GF-D8 (cell line): ENCODE measurements around the gene PNMA1.
"Not testable (repeated sequence)": the region's sequence is repeated elsewhere in the genome, so short reads cannot be mapped to it uniquely, and the experiment has no call there.

Experiments
- DNase-seq: peaks from one replicate; lab custom pipeline; 2025; lab: John Stamatoyannopoulos, UW

Gene PNMA1

GRCh38 chr14:73715707-73716106 is 1.5 kb upstream of the PNMA1 start:
- DNase-seq: no peak

- DNase-seq: no peak
These were observed 485 bp upstream of the PNMA1 start for GRCh38 chr14:73714656-73715081.

GRCh38 chr14:73713206-73713802 is 880 bp downstream of the PNMA1 start:
- DNase-seq: no peak

- no peak for DNase-seq
These were observed 1.5 kb downstream of the PNMA1 start for GRCh38 chr14:73712540-73713180.

- DNase-seq: no peak
These were observed 2.1 kb downstream of the PNMA1 start for GRCh38 chr14:73712071-73712506.

GRCh38 chr14:73710737-73711136 is 3.4 kb downstream of the PNMA1 start:
- no peak for DNase-seq

GRCh38 chr14:73709904-73710469 is 4.2 kb downstream of the PNMA1 start:
- no peak for DNase-seq

GRCh38 chr14:73708076-73708475 is 6.1 kb downstream of the PNMA1 start:
- DNase-seq: not testable (repeated sequence)

GRCh38 chr14:73700325-73700724 is 13.9 kb downstream of the PNMA1 start:
- DNase-seq: no peak

GRCh38 chr14:73696466-73697400 is 17.5 kb downstream of the PNMA1 start:
- no peak for DNase-seq

GRCh38 chr14:73695997-73696396 is 18.2 kb downstream of the PNMA1 start:
- DNase-seq: no peak

- no peak for DNase-seq
These were observed 19.1 kb downstream of the PNMA1 start for GRCh38 chr14:73695082-73695481.

- DNase-seq: no peak
These were observed 20.1 kb downstream of the PNMA1 start for GRCh38 chr14:73694083-73694482.

- no peak for DNase-seq
These were observed 27.3 kb downstream of the PNMA1 start for GRCh38 chr14:73686901-73687300.

- no peak for DNase-seq
These were observed 28.9 kb downstream of the PNMA1 start for GRCh38 chr14:73685328-73685727.

- no peak for DNase-seq
These were observed 29.6 kb downstream of the PNMA1 start for GRCh38 chr14:73684627-73685026.

- no peak for DNase-seq
These were observed 33.4 kb downstream of the PNMA1 start for GRCh38 chr14:73680821-73681220.

GRCh38 chr14:73678698-73679097 is 35.5 kb downstream of the PNMA1 start:
- no peak for DNase-seq

GRCh38 chr14:73674986-73675385 is 39.2 kb downstream of the PNMA1 start:
- DNase-seq: no peak

- DNase-seq: no peak
These were observed 46.3 kb downstream of the PNMA1 start for GRCh38 chr14:73667854-73668253.

GRCh38 chr14:73666583-73666982 is 47.6 kb downstream of the PNMA1 start:
- DNase-seq: no peak

- DNase-seq: no peak
These were observed 49.1 kb downstream of the PNMA1 start for GRCh38 chr14:73665130-73665529.
